ENCODE data around the gene FABP3. TPM values are rescaled to one million over a fixed set of nuclear protein-coding genes. Genes with fewer than 3 reads are reported as not detected.

Gene FABP3
- polyA plus RNA-seq (ENCODE audit: insufficient read length): 160 TPM

GRCh38 chr1:31373056-31373896 is at the start of gene FABP3:
Gene FABP3 (minus strand): TSS chr1:31373076. CDS start chr1:31373014, 62 bp downstream.
- DNase-seq (ENCODE audit: low read depth): peak; percentile 36

GRCh38 chr1:31421371-31422040 is 48.6 kb upstream of the FABP3 start:
- DNase-seq (ENCODE audit: low read depth): no peak

GRCh38 chr1:31420716-31421115 is 47.8 kb upstream of the FABP3 start:
- no peak for DNase-seq (ENCODE audit: low read depth)

GRCh38 chr1:31418626-31419323 is 45.9 kb upstream of the FABP3 start:
- DNase-seq (ENCODE audit: low read depth): no peak

GRCh38 chr1:31417148-31417547 is 44.3 kb upstream of the FABP3 start:
- DNase-seq (ENCODE audit: low read depth): no peak

- no peak for DNase-seq (ENCODE audit: low read depth)
Observed at GRCh38 chr1:31416101-31416736, 43.3 kb upstream of the FABP3 start.

- no peak for DNase-seq (ENCODE audit: low read depth)
Observed at GRCh38 chr1:31415658-31416057, 42.8 kb upstream of the FABP3 start.

GRCh38 chr1:31414980-31415370 is 42.1 kb upstream of the FABP3 start:
- DNase-seq (ENCODE audit: low read depth): no peak

- no peak for DNase-seq (ENCODE audit: low read depth)
Observed at GRCh38 chr1:31413405-31414001, 40.6 kb upstream of the FABP3 start.

GRCh38 chr1:31412732-31413404 is 40.0 kb upstream of the FABP3 start, which contains the start of gene SERINC2:
Gene SERINC2 (plus strand): TSS chr1:31413213. CDS start chr1:31413266, 53 bp downstream.
- DNase-seq (ENCODE audit: low read depth): no peak

GRCh38 chr1:31412205-31412604 is 39.3 kb upstream of the FABP3 start:
- DNase-seq (ENCODE audit: low read depth): no peak

- DNase-seq (ENCODE audit: low read depth): no peak
Observed at GRCh38 chr1:31410871-31411270, 38.0 kb upstream of the FABP3 start.

GRCh38 chr1:31409946-31410858 is 37.3 kb upstream of the FABP3 start:
- DNase-seq (ENCODE audit: low read depth): no peak

- DNase-seq (ENCODE audit: low read depth): no peak
Observed at GRCh38 chr1:31408788-31409318, 36.0 kb upstream of the FABP3 start.

- DNase-seq (ENCODE audit: low read depth): no peak
Observed at GRCh38 chr1:31407029-31407626, 34.3 kb upstream of the FABP3 start.

- DNase-seq (ENCODE audit: low read depth): peak; percentile 24
Observed at GRCh38 chr1:31405578-31406245, 32.8 kb upstream of the FABP3 start.

- no peak for DNase-seq (ENCODE audit: low read depth)
Observed at GRCh38 chr1:31401241-31401640, 28.4 kb upstream of the FABP3 start.

- no peak for DNase-seq (ENCODE audit: low read depth)
Observed at GRCh38 chr1:31400393-31400792, 27.5 kb upstream of the FABP3 start.

- no peak for DNase-seq (ENCODE audit: low read depth)
Observed at GRCh38 chr1:31399976-31400375, 27.1 kb upstream of the FABP3 start.
